Activated CD8-positive, alpha-beta T cell treated with anti-CD3 and anti-CD28 coated beads, Interleukin-2, amount 10 ng/mL, durations not matched to agents 7 days and 5 days (primary cell): Measurements from ENCODE around the gene DPH3. TPM values are rescaled to one million over a fixed set of nuclear protein-coding genes. Genes with fewer than 3 reads are reported as not detected.
A peak's percentile ranks its signal among the peaks of the same experiment; 100 is the strongest.

Experiments
- ATAC-seq: fragments of 150-1000 bp; cut with Tn5 transposase; one replicate; pipeline ENCODE4 v1.10.0; 2021; ENCODE audit warnings: moderate library complexity
- CTCF ChIA-PET: fragments of 350-600 bp; sonication (Branson Sonifier 250); formaldehyde crosslinking; loops from one replicate; lab custom pipeline; 2021; ENCODE audit warnings: antibody characterized with exemption; lab: Charles Lee
- POLR2A ChIA-PET: fragments of 350-600 bp; sonication (Branson Sonifier 250); formaldehyde crosslinking; loops from one replicate; lab custom pipeline; 2021; ENCODE audit warnings: antibody characterized with exemption; lab: Charles Lee
- DNase-seq: peaks from one replicate; pipeline ENCODE4 v3.0.0-alpha.2; 2020
- H3K27ac Mint-ChIP-seq: one replicate; pipeline ENCODE4 v1.8.0; 2021; ENCODE audit warnings: mild to moderate bottlenecking, mixed read lengths
- H3K27me3 Mint-ChIP-seq: one replicate; pipeline ENCODE4 v1.8.0; 2021; ENCODE audit warnings: low read depth, mixed read lengths
- H3K36me3 Mint-ChIP-seq: one replicate; pipeline ENCODE4 v1.8.0; 2021; ENCODE audit warnings: low read depth, mixed read lengths
- H3K4me1 Mint-ChIP-seq: one replicate; pipeline ENCODE4 v1.8.0; 2021; ENCODE audit warnings: low read depth, mixed read lengths
- H3K4me3 Mint-ChIP-seq: one replicate; pipeline ENCODE4 v1.8.0; 2021; ENCODE audit warnings: mild to moderate bottlenecking, mixed read lengths
- H3K9me3 Mint-ChIP-seq: one replicate; pipeline ENCODE4 v1.8.0; 2022; ENCODE audit warnings: mixed read lengths; ENCODE audit not compliant: insufficient read depth
- total RNA-seq, 2 experiments: library from RNA; stranded (reverse); gene quantifications; one replicate each; pipeline ENCODE4 v1.2.3, GENCODE V29; 2021

The DPH3 gene
- total RNA-seq, 2 experiments from 2014 or later, result 18.2 to 20.5 TPM

GRCh38 chr3:16303037-16303575, 38.4 kb upstream of the DPH3 start:
- POLR2A ChIA-PET, result interaction anchor here (0.7 to 4.3 kb wide), 5 partner anchors 7 to 17 kb away, joined by 3 to 41 read pairs (median 14); no protein-coding TSS in a partner anchor
- H3K36me3 Mint-ChIP-seq, result peaks cover 96% of the 10 kb centered on the region
- H3K27ac Mint-ChIP-seq, result peak overlapping the region; percentile 94
- H3K4me3 Mint-ChIP-seq, result peak overlapping the region; percentile 80
- no peaks in the 10 kb centered on the region for H3K27me3 Mint-ChIP-seq
- CTCF ChIA-PET, result interaction anchor here (1.2 to 10.7 kb wide), 9 partner anchors 11 to 247 kb away, joined by 3 to 190 read pairs (median 10); no protein-coding TSS in a partner anchor
- H3K9me3 Mint-ChIP-seq, result no peaks in the 10 kb centered on the region
- peaks cover 97% of the 10 kb centered on the region for H3K4me1 Mint-ChIP-seq
- no peak for ATAC-seq
- DNase-seq, result no peak

- H3K4me1 Mint-ChIP-seq, result peaks cover 97% of the 10 kb centered on the region
- peak overlapping the region; percentile 94 for H3K27ac Mint-ChIP-seq
- DNase-seq (no peak), ATAC-seq (no peak)
- peaks cover under 1% of the 10 kb centered on the region for H3K9me3 Mint-ChIP-seq
- H3K36me3 Mint-ChIP-seq, result peaks cover 96% of the 10 kb centered on the region
- ChIA-PET POLR2A (interaction anchor here (3.1 to 4.3 kb wide), 2 partner anchors 11 to 14 kb away, joined by 14 to 41 read pairs; no protein-coding TSS in a partner anchor), CTCF (interaction anchor here (0.9 to 10.7 kb wide), 11 partner anchors 10 to 210 kb away, joined by 3 to 190 read pairs (median 6); no protein-coding TSS in a partner anchor)
- no peaks in the 10 kb centered on the region for H3K27me3 Mint-ChIP-seq
- H3K4me3 Mint-ChIP-seq, result peak overlapping the region; percentile 80
Observed at GRCh38 chr3:16302082-16302631, 37.4 kb upstream of the DPH3 start.

- ChIA-PET POLR2A (interaction anchor here (0.7 to 4.3 kb wide), 10 partner anchors 8 to 242 kb away, joined by 3 to 41 read pairs (median 8); partner anchors contain the start of genes DPH3 and OXNAD1), CTCF (interaction anchor here (0.9 to 10.7 kb wide), 16 partner anchors 8 to 253 kb away, joined by 3 to 190 read pairs (median 6); no protein-coding TSS in a partner anchor)
- DNase-seq (peak; percentile 68), ATAC-seq (peak; percentile 47)
- H3K27me3 Mint-ChIP-seq, result no peaks in the 10 kb centered on the region
- peaks cover 3% of the 10 kb centered on the region for H3K9me3 Mint-ChIP-seq
- peak overlapping the region; percentile 80 for H3K4me3 Mint-ChIP-seq
- H3K27ac Mint-ChIP-seq, result peak overlapping the region; percentile 94
- H3K36me3 Mint-ChIP-seq, result peaks cover 96% of the 10 kb centered on the region
- peaks cover 97% of the 10 kb centered on the region for H3K4me1 Mint-ChIP-seq
Observed at GRCh38 chr3:16301507-16301906, 36.8 kb upstream of the DPH3 start.

- CTCF ChIA-PET, result interaction anchor here (0.9 to 10.7 kb wide), 13 partner anchors 8 to 253 kb away, joined by 3 to 190 read pairs (median 7); no protein-coding TSS in a partner anchor
- Mint-ChIP-seq H3K36me3 (peaks cover 96% of the 10 kb centered on the region), H3K27me3 (no peaks in the 10 kb centered on the region), H3K27ac (peak overlapping the region; percentile 94), H3K9me3 (peaks cover 6% of the 10 kb centered on the region), H3K4me1 (peaks cover 97% of the 10 kb centered on the region), H3K4me3 (peak overlapping the region; percentile 80)
- POLR2A ChIA-PET, result interaction anchor here (0.7 to 4.3 kb wide), 10 partner anchors 9 to 242 kb away, joined by 3 to 41 read pairs (median 8); partner anchors contain the start of genes DPH3 and OXNAD1
- peak; percentile 80 for ATAC-seq
- DNase-seq, result peak; percentile 82
Observed at GRCh38 chr3:16300881-16301359, 36.2 kb upstream of the DPH3 start.

- H3K4me1 Mint-ChIP-seq, result peaks cover 97% of the 10 kb centered on the region
- peak; percentile 14 for ATAC-seq
Observed at GRCh38 chr3:16300307-16300706, 35.6 kb upstream of the DPH3 start.

GRCh38 chr3:16299746-16300145, 35.0 kb upstream of the DPH3 start:
- ChIA-PET POLR2A (interaction anchor here (1.8 to 4.3 kb wide), 5 partner anchors 8 to 18 kb away, joined by 9 to 41 read pairs (median 13); no protein-coding TSS in a partner anchor), CTCF (interaction anchor here (1.8 to 10.7 kb wide), 3 partner anchors 8 to 251 kb away, joined by 7 to 190 read pairs (median 9); no protein-coding TSS in a partner anchor)
- peaks cover 96% of the 10 kb centered on the region for H3K36me3 Mint-ChIP-seq
- H3K27me3 Mint-ChIP-seq, result no peaks in the 10 kb centered on the region
- peaks cover 8% of the 10 kb centered on the region for H3K9me3 Mint-ChIP-seq
- peak overlapping the region; percentile 94 for H3K27ac Mint-ChIP-seq
- DNase-seq, result peak; percentile 26
- H3K4me1 Mint-ChIP-seq, result peaks cover 96% of the 10 kb centered on the region
- H3K4me3 Mint-ChIP-seq, result peak overlapping the region; percentile 80
- no peak for ATAC-seq

More at GRCh38 chr3:16300307-16300706, 35.6 kb upstream of the DPH3 start:
- DNase-seq, result peak; percentile 22
- peak overlapping the region; percentile 94 for H3K27ac Mint-ChIP-seq
- peak overlapping the region; percentile 80 for H3K4me3 Mint-ChIP-seq
- POLR2A ChIA-PET, result interaction anchor here (0.5 to 4.3 kb wide), 10 partner anchors 9 to 563 kb away, joined by 3 to 41 read pairs (median 8); partner anchors contain the start of genes DPH3 and OXNAD1
- CTCF ChIA-PET, result interaction anchor here (1.2 to 10.7 kb wide), 10 partner anchors 8 to 250 kb away, joined by 3 to 190 read pairs (median 8); no protein-coding TSS in a partner anchor
- peaks cover 6% of the 10 kb centered on the region for H3K9me3 Mint-ChIP-seq
- H3K36me3 Mint-ChIP-seq, result peaks cover 96% of the 10 kb centered on the region
- no peaks in the 10 kb centered on the region for H3K27me3 Mint-ChIP-seq

- H3K4me3 Mint-ChIP-seq, result peak overlapping the region; percentile 80
- peaks cover 12% of the 10 kb centered on the region for H3K9me3 Mint-ChIP-seq
- peaks cover 96% of the 10 kb centered on the region for H3K36me3 Mint-ChIP-seq
- DNase-seq, result no peak
- H3K4me1 Mint-ChIP-seq, result peaks cover 92% of the 10 kb centered on the region
- no peaks in the 10 kb centered on the region for H3K27me3 Mint-ChIP-seq
- H3K27ac Mint-ChIP-seq, result peak overlapping the region; percentile 83
- ChIA-PET POLR2A (no interaction called here), CTCF (interaction anchor here (1.3 kb wide), 2 partner anchors 21 to 33 kb away, joined by 4 to 5 read pairs; no protein-coding TSS in a partner anchor)
- no peak for ATAC-seq
Observed at GRCh38 chr3:16298891-16299290, 34.1 kb upstream of the DPH3 start.

- peaks cover 98% of the 10 kb centered on the region for H3K36me3 Mint-ChIP-seq
- CTCF ChIA-PET, result interaction anchor here (1.3 kb wide), 2 partner anchors 21 to 33 kb away, joined by 4 to 5 read pairs; no protein-coding TSS in a partner anchor
- DNase-seq, result no peak
- H3K9me3 Mint-ChIP-seq, result peaks cover 17% of the 10 kb centered on the region
- POLR2A ChIA-PET, result interaction anchor here (0.6 kb wide), 2 partner anchors 20 to 206 kb away, joined by 3 read pairs; no protein-coding TSS in a partner anchor
- H3K4me3 Mint-ChIP-seq, result peak overlapping the region; percentile 80
- no peaks in the 10 kb centered on the region for H3K27me3 Mint-ChIP-seq
- ATAC-seq, result no peak
- H3K27ac Mint-ChIP-seq, result peak overlapping the region; percentile 83
- H3K4me1 Mint-ChIP-seq, result peaks cover 95% of the 10 kb centered on the region
Observed at GRCh38 chr3:16297997-16298885, 33.5 kb upstream of the DPH3 start.

- peaks cover 88% of the 10 kb centered on the region for H3K4me1 Mint-ChIP-seq
- peaks cover 92% of the 10 kb centered on the region for H3K36me3 Mint-ChIP-seq
- H3K4me3 Mint-ChIP-seq, result peak overlapping the region; percentile 65
- peaks cover 25% of the 10 kb centered on the region for H3K9me3 Mint-ChIP-seq
- CTCF ChIA-PET, result interaction anchor here (1.0 to 9.0 kb wide), 6 partner anchors 9 to 668 kb away, joined by 3 to 190 read pairs (median 14); no protein-coding TSS in a partner anchor
- DNase-seq (no peak), ATAC-seq (no peak)
- POLR2A ChIA-PET, result interaction anchor here (1.2 to 2.4 kb wide), 2 partner anchors 9 kb away, joined by 7 to 15 read pairs; no protein-coding TSS in a partner anchor
- H3K27me3 Mint-ChIP-seq, result no peaks in the 10 kb centered on the region
- peak overlapping the region; percentile 71 for H3K27ac Mint-ChIP-seq
Observed at GRCh38 chr3:16295298-16295890, 30.7 kb upstream of the DPH3 start.

GRCh38 chr3:16294844-16295243, 30.1 kb upstream of the DPH3 start:
- ATAC-seq, result no peak
- Mint-ChIP-seq H3K27me3 (no peaks in the 10 kb centered on the region), H3K27ac (peak overlapping the region; percentile 76), H3K4me1 (peaks cover 84% of the 10 kb centered on the region), H3K36me3 (peaks cover 91% of the 10 kb centered on the region), H3K4me3 (peak overlapping the region; percentile 65), H3K9me3 (peaks cover 25% of the 10 kb centered on the region)
- CTCF ChIA-PET, result interaction anchor here (1.0 to 9.0 kb wide), 6 partner anchors 10 to 668 kb away, joined by 3 to 190 read pairs (median 14); no protein-coding TSS in a partner anchor
- POLR2A ChIA-PET, result interaction anchor here (1.2 to 2.4 kb wide), 2 partner anchors 9 to 10 kb away, joined by 7 to 15 read pairs; no protein-coding TSS in a partner anchor
- DNase-seq, result no peak
